SIG-M5 treated with dmso at 0.1 percent for 504 hours (cell line): ENCODE data around the gene FIZ1.

Experiments
- DNase-seq: peaks from one replicate; lab custom pipeline; 2025; ENCODE audit not compliant: unreplicated experiment; lab: John Stamatoyannopoulos, UW

The FIZ1 gene, protein sequence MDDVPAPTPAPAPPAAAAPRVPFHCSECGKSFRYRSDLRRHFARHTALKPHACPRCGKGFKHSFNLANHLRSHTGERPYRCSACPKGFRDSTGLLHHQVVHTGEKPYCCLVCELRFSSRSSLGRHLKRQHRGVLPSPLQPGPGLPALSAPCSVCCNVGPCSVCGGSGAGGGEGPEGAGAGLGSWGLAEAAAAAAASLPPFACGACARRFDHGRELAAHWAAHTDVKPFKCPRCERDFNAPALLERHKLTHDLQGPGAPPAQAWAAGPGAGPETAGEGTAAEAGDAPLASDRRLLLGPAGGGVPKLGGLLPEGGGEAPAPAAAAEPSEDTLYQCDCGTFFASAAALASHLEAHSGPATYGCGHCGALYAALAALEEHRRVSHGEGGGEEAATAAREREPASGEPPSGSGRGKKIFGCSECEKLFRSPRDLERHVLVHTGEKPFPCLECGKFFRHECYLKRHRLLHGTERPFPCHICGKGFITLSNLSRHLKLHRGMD

DNA sequence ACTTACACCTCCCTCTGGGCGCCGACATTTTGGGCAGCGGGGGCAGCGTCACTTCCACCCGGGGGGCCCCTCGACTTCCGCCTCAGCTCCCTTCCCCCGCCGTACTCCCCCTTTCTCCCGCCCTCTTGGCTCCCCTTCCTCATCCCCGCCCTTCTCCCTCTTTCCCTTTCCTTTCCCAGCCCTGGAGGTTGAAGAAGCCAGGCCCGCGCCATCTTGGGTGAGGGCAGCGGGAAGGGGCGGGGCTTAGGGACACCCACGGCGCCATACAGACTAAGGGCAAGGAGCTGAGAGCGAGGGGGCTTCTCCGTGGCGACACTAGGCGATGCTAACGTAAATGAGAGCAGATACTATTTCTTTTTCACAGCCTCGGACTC, at the start of gene FIZ1:
Gene FIZ1, minus strand, starts transcription at position 50 of the 374 bp plus-strand sequence. CDS start 1,652 bp downstream, outside the sequence.
- peak; percentile 97 for DNase-seq

DNA sequence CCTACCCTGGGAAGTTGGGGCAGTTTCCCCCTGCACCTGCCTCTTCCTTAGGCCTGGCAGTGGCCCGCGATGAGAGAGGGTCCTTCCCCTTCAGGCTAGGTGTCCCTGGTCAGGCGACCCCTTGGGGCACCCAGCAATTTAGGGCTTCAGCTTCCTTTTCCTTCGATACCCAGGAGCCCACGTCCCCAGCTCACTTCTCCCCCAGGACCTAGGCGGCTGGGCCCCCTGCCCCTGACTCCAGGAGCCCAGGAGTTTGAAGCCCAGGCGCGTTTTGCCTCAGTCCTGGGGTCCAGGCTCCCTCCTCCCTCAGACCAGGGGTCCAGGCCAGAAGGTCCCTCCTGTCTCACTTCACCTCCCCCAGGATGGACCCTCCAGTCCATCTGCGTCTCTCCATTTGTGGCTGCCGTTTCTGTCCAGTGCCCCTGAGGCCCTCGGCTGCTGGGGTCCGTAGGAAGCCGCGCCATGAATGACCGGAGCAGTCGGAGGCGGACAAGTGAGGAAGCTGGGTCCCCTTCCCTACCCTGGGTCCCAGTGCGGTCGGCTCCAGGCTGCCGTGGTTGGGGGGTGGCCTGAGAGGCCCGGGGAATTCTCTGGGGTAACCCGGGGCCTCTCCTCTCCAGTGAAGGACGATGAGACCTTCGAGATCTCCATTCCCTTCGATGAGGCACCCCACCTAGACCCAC, 49.4 kb upstream of the FIZ1 start:
- DNase-seq = no peak

DNA sequence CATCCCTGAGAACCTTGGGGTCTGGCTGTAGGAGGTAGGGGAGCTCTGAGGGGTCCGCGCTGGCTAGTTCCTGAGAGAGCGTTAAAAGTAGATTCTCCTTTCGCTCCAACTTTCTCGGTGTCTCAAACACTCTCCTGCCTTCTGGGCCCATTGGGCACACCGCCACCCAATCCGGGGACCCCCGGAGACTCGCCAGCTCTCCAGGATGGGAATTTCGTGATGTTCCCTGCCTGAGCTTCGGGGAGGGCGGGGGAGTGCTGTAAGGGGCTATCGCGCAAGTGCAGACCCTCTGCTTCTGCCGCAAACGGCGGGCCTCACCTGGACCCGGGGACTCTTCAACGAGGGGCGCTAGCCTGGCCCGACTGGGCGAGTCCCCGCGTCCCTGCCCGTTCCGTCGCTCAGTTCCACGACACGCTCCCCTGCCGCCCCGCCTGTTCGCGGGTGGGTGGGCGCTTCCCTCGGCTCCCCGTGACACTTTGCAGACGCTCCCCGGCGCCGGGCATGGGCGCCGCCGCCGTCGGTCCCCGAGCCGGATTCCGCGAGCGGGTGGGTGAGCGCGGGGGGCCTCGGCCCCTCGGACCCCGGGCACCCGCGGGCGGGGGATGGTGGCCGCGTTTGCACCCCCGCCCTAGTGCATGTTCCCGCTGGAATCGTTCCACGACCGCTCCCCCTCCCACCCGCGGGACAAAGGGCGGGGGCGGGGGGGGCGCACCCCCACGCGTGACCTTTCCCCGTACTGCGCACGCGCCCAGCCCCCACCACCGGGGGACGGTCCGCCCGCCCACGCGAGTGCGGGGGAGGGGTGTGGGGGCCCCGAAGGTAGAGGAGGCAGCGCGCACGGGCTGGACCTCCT, 48.6 kb upstream of the FIZ1 start, which contains the start of gene CCDC106:
Gene CCDC106, plus strand, starts transcription at position 481 of the 853 bp plus-strand sequence. CDS start 835 bp downstream, outside the sequence.
- DNase-seq = peak; percentile 43

DNA sequence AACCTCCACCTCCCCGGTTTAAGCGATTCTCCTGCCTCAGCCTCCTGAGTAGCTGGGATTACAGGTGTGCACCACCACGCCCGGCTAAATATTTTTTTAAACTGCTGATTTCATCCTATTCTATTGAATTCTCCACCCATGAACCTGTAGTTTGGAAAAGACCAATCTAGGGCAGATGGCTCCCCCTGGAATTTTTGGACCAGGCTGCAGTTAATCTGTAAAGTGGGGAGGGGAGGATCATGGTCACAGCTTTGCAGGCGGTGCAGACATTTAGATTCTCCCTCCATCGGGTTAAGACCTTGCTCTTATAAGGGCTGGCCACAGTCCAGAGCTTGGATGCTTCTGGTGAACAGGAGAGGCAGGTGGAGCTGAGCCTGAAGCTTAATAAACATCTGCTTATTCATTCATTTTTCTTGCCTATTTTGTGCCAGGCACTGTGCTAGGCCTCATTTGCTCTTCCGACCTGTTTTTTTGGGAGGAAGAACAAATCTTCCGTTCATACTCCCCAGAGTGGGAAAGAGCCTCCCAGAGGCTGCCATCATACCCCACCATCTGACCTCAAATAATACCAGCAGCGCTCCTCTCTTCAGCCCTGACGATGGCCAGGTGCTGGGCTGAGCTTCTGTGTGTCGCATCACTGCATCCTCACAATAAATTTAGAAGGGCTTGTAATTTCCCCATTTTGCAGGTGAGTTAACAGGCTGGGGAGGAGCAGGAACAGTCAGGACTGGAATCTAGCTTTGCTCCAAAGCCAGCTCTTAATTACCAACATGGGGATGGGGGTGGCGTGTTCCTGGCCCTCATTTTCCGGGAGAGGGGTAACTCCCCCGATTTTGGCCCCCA, 47.8 kb upstream of the FIZ1 start:
- DNase-seq = no peak

DNA sequence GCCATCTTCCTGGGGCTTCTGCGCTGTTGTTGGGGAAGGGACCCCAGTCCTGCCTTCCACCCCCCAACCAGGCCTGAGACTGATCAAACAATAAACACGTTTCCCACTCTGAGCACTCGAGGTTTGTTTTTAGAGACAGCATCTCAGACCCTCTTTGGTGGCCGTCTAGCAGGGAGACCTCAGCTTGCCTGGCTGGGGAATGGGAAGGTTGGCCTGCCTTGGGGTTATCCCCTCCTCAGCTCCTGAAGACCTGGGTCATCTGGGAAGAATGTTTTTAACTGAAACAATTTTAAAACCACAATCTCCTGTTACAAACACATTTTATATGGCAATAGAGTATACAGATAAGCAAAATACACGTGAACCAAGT, 46.2 kb upstream of the FIZ1 start:
- no peak for DNase-seq

DNA sequence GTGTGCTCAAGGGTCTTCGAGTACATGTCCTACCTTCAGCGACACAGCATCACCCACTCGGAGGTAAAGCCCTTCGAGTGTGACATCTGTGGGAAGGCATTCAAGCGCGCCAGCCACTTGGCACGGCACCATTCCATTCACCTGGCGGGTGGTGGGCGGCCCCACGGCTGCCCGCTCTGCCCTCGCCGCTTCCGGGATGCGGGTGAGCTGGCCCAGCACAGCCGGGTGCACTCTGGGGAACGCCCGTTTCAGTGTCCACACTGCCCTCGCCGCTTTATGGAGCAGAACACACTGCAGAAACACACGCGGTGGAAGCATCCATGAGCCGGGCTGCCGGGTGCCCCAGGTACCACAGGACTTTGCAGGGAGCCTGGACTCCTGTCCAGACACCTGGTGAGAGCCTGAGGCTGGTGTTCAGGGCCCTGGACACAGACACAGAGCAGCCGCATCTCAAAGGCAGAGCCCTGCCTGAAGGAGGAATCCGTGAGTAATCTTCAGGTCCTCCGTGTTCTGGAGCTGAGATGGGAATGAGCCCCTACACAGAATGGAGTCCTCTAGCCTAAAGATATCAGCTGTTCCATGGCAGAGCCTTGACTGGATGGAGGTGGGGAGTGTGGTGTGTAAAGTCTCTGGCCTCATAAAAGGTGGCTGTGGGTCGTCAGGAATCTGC, 45.7 kb upstream of the FIZ1 start:
- DNase-seq = no peak

DNA sequence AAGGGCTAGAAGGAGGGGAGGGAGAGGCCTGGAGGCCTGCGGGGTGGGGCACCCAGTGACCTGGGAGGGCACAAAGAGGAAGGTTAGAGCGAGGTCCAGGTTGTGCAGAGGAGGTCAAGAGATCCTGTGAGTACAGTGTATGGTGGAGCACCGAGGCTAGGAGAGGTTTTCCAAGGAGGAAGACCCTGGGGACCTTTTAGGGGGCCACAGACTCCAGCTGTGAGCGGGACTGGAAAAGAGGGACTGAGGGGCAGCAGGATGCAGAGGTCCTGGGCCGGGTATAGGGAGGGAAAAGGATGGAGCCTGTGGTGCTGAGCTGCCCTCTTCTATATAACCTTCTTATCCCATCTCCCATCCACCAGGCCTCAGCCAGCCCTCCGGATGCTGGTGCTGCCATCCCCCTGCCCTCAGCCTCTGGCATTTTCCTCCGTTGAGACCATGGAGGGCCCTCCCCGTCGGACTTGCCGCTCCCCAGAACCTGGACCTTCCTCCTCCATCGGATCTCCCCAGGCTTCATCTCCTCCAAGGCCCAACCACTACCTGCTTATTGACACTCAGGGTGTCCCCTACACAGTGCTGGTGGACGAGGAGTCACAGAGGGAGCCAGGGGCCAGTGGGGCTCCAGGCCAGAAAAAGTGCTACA, 45.0 kb upstream of the FIZ1 start:
- DNase-seq = no peak

DNA sequence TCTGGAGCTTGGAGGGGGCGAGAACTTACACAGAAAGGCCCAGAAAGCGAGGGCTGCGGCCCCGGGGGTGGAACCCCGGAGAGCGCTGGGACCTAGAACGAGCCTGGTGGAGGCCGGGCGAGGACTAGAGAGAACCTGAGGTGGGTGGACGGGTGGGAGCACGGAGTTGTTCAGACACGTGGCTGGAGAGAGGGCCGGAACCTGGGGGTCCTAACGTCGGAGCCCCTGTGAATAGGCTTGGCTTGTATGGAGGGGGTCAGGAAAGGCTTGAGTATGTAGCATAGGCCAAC, 44.5 kb upstream of the FIZ1 start:
- no peak for DNase-seq

DNA sequence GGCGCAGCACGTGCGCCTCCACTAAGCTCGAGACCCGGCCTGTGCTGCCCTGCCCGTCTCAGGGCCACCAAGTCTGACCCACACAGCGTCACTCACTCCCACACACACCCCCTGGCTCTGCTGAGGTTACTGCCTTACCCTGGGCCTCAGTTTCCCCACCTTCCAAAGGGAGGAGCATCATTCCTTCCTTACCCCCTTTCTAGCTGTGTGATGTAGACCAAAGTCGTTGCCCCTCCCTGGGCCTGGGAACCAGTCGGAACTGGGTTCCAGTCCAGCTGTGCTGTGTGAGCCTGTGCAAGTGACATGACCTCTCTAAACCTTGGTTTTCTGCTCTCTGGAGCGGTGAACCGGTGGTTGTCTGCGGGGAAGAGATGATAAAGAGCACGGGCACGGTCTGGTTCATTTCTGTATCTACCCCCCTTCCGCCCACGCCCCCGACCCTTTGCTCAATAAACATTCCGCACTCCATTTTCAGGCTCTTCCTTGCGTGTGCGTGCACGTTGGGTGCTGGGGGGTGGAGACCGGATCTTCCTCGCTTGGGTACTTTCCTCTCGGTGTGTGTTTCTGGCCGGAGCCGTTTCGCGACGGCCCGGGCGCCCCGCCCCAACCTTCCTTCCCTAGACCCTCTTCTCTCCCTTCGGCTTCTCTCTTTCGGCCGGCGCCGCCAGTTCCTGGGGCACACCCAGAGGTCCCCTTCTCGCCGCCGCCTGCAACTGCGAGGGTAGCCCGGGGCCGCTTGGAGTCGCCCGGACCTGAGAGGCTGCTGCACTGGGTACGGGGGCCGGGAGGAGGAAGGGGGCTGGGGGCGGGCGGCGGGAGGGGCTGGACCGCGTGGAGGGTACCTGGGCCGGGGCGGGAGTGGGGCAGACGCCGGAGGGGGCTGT, 43.9 kb upstream of the FIZ1 start, which contains the start of gene ZNF581:
Gene ZNF581, plus strand, starts transcription at position 647 of the 884 bp plus-strand sequence. CDS start 923 bp downstream, outside the sequence.
- peak; percentile 80 for DNase-seq

DNA sequence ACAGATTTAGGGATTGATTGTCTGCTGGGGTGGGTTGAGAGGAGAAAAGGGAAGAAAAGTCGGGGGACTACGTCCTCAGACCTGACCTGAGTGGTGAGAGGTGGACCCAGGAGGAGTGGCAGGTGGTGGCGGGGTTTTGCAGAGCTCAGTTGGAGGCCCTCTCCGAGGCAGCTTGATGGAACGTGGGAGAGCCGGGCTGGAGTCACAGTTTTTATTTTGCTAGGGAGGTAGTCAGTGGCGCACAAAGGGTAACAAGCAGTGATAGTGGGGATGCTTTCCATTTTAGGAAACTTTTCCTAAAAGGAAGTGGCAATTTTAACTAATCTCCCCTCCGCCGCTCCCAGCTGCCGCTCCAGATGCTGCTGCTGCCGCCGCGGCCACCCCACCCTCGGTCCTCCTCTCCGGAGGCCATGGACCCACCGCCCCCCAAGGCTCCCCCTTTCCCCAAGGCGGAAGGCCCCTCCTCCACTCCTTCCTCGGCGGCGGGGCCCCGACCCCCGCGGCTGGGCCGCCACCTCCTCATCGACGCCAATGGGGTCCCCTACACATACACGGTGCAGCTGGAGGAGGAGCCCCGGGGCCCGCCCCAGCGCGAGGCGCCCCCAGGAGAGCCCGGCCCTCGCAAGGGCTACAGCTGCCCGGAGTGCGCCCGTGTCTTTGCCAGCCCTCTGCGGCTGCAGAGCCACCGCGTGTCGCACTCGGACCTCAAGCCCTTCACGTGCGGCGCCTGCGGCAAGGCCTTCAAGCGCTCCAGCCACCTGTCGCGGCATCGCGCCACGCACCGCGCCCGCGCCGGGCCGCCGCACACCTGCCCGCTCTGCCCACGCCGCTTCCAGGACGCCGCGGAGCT, 43.1 kb upstream of the FIZ1 start:
- DNase-seq = peak; percentile 54

DNA sequence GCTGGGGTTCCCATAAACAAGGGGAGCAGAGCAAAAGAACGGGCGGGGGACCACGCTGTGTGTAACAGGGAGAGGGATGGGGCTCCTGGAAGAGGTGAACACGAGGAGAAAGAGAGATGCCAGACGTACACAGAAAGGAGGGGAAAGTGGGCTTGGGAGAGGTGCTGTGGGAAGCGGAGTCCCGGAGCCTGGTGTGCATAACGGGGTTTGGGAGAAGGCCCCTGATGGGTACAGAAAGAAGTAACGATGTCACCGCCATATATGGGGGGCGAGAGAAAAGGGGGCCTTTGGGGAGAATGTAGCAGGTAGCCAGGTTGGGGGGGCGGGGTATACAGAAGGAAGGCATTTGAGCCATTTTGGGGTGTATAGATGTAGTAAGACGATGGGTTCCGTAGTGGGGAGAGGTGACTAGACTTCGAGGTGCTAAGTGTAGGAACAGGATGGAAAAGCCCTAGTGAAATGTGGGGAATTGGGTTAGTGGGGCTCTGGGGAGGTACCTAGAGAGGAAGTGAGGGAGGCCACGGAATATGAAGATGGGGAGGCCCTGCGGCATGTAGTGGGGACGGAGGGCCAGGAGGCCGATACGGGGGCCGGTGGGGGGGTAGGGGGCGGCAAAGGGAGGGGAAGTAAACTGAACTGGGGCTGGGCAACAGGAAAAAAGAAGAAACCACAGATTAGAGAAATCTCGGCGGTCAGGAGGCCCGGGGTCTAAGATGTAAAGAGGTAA, 42.3 kb upstream of the FIZ1 start:
- peak; percentile 54 for DNase-seq

DNA sequence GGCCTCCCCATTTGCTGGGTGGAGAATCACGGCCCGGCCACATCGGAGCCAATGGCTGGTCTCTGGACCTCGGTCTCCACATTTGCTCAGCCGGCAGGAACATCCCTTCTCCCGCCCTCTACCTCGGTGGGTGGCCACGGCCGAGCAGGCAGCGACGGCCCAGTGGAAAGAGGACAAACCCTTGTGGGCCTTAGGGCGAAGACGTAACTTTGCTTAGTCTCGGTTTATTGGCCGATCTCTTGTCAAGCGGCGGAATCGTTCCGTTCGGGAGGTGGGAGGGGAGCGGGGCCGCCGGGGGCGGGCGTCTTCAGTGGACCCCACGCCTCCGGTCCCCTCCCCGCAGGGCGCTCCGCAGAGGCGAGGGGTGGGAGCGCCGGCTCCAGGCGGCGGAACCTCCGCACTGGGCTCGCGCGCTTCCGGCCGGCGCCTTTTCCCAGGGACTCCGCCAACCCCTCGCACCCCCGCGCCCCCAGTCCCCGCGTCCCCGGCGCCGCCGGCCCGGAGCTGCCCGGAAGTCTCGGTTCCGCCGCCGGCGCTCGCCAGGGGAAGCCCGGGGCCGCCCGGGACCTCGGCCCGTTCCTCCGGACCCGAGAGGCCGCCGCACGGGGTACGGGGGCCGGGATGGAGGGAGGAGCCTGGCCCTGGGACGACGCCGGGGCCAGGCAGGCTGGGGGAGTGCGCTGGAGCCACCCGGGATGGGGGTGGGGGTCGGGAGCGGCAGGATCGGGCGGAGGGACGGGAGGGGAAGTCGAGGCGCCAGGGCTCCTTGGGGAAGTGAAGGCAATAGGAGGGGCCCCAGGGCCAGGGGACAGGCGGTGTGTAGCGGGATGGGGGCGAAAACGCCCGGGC, 41.5 kb upstream of the FIZ1 start, which contains the start of gene ZNF580:
Gene ZNF580, plus strand, starts transcription at position 426 of the 849 bp plus-strand sequence. CDS start 1,507 bp downstream, outside the sequence.
- DNase-seq = peak; percentile 31

DNA sequence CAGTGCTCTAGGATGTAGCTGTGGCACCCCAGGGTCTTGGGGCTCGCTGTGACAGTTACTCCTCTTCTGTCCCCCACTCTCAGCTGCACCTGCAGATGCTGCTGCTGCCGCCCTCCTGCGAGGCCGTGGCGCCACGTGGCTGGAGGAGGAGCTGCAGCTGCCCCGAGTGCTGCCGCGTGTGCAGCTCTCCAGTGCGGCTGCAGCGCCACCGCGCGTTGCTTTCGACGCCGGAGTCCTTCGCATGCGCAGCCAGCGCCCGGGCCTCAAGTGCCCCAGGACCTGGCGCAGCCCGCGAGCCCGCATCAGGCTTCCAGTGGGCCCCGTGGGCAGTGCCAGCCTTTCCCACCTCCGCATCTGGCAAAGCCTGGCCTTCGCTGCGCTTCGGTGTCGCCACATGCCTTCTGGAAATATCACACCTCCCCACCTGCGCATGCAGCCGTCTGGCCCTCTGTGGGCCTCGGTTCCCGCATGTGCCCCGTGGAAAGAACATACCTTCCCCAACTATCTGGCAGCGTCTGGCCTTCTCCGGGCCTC, 40.8 kb upstream of the FIZ1 start:
- DNase-seq = no peak

DNA sequence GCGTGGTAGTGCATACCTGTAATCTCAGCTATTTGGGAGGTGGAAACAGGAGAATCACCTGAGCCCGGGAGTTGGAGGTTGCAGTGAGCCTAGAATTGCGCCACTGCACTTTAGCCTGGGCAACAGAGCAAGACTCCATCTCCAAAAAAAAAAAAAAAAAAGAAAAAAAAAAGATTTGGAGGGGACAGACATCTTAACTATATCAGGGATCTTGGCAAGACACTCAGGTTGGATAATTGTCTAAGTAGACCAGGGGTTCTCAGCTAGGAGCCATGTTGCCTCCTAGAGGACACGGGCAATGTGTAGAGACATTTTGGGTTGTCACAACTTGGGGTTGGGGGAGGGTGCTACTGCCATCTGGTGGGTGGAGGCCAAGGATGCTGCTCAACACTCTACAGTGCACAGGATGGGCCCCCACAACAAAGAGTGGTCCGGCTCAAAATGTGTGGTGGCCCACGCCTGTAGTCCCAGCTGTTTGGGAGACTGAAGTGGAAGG, 39.6 kb upstream of the FIZ1 start:
- DNase-seq = peak; percentile 58

DNA sequence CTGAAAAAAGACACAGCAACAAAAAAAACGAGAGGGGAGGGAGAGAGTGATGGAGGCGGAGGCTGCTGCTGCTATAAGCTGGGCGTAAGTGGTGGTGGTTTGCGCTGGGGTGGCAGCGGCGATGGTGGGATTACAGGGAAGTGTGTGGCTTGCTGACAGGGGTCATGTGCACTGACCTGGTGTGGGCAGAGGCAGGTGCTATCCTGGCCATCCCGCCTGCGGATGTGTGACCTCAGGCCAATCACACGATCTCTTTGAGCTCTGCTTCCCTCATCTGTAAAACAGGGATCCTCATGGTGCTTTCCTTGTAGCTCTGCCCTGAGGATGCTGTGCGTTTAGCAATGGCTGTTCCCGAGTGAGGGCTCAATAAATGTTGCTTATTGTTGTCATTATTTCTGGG, 38.2 kb upstream of the FIZ1 start:
- DNase-seq = no peak
